Putamen (tissue), 1 donor: Measurements from ENCODE around the gene ZNF418.
"Not testable (repeated sequence)": the region's sequence is repeated elsewhere in the genome, so short reads cannot be mapped to it uniquely, and the experiment has no call there.

Source experiments
- DNase-seq: peaks from one replicate; pipeline ENCODE4 v3.0.0-alpha.2; 2016; ENCODE audit warnings: low spot score

The ZNF418 gene

GRCh38 chr19:57934820-57935665, at the start of gene ZNF418:
TSS of gene ZNF418 (minus strand) at chr19:57935402. CDS start at chr19:57933822, 1,580 bp downstream.
- peak; percentile 89 for DNase-seq

DNA sequence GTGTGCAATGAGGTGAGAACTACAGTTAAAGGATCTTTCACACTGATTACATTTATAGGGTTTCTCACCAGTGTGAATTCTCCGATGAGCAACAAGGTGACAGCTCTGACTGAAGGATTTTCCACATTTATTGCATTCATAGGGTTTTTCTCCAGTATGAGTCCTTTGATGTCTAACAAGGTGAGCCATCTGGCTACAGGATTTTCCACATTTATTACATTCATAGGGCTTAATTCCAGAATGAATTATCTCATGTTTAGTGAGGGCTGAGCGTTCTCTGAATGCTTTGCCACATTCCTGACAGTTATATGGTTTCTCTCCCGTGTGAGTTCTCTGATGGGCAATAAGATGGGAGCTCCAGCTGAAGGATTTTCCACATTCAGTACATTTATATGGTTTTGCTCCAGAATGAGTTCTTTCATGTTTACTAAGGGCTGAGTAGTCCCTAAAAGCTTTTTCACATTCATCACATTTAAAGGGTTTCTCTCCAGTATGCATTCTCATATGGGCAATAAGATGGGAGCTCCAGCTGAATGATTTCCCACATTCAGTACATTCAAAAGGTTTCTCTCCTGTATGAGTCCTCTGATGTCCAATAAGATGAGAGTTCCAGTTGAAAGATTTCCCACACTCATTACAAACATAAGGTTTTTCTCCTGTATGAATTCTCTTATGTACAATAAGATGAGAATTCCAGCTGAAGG, 43.5 kb upstream of the ZNF418 start:
- DNase-seq, result no peak

DNA sequence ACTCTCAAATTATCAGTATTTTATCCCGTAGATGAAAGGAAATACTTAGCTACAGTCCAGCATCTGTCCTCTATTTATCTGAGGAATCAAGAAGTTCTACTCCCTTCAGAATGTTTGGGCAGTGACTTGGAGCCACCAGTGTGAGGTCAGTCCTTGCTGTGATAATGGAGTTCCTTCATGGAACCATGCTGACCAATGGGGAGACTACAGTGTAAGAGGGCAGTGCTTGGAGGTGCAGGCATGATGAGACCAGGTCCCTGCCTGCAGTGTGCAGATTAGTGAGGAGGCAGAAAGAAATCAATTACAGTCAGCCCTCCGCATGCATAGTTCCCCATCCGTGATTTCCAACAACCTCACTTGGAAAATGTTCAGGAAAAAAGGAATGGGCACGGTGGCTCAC, 39.2 kb upstream of the ZNF418 start, which contains the start of gene C19orf18:
TSS of gene C19orf18 (minus strand) at position 101 of the 400 bp plus-strand sequence. CDS start 102 bp downstream, outside the sequence.
- no peak for DNase-seq

GRCh38 chr19:57964761-57965160, 29.6 kb upstream of the ZNF418 start:
- no peak for DNase-seq

DNA sequence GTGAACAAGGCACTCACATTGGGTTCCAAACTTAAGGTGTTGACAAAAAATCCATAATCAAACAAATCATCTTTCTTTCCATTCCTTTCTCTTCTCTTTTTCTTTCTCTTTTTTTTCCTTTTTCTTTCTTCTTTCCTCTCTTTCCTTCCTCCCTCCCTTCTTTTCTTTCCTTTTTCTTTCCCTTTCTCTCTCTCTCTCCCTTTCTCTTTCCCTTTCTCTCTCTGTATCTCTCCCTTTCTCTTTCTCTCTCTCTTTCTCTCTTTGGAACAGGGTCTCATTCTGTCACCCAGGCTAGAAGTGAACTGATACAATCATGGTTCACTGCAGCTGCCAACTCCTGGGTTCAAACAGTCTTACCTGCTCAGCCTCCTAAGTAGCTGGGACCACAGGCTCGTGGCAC, 26.6 kb upstream of the ZNF418 start:
- DNase-seq, result no peak

GRCh38 chr19:57954996-57955395, 19.8 kb upstream of the ZNF418 start:
- no peak for DNase-seq

- DNase-seq, result no peak
These were observed 14.5 kb upstream of the ZNF418 start for GRCh38 chr19:57949702-57950101.

- DNase-seq, result no peak
These were observed 14.1 kb upstream of the ZNF418 start for GRCh38 chr19:57949296-57949695.

GRCh38 chr19:57947419-57948134, 12.4 kb upstream of the ZNF418 start, which contains the start of gene ZNF256:
TSS of gene ZNF256 (minus strand) at chr19:57947706. CDS start at chr19:57947474, 232 bp downstream.
- peak; percentile 94 for DNase-seq

- no peak for DNase-seq
These were observed 11.9 kb upstream of the ZNF418 start for GRCh38 chr19:57947088-57947418.

GRCh38 chr19:57946316-57946715, 11.1 kb upstream of the ZNF418 start:
- no peak for DNase-seq

GRCh38 chr19:57941593-57941992, 6.4 kb upstream of the ZNF418 start:
- DNase-seq, result no peak

DNA sequence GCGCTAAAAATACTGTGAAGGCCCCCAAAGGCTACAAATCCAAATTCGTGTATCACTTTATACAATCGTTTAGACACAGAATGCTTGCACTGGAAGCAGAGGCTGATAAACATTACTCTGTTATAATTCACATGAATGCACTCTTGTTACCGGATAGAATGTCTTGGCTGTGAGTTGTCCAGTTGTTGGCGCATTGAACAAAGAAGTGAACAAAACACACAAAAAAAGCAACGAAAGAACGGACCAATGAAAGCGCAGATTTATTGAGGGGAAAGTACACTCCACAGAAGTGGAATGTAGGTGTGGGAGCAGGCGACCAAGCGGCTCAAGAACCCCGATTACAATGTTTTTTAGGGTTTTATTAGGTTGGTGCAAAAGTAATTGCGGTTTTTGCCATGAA, 529 bp upstream of the ZNF418 start:
- peak; percentile 54 for DNase-seq

DNA sequence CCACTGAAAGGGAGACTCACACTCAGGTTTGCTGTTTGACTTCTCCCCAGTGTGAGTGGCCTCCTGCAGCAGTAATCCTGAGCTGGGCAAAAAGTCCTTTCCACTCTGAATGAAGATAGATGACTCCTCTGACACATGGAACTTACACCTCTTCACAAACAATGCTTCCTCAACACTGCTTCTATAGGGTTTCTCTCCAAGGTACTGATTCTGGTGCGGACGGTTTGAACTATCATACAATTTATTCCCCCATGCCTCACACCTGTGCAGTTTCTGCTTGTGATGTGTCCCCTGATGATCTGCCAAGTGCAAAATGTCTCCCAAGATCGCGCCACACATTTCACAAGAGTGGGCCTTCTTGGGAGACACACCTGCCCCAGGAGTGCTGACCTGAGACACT, 7.6 kb downstream of the ZNF418 start:
- DNase-seq, result no peak

DNA sequence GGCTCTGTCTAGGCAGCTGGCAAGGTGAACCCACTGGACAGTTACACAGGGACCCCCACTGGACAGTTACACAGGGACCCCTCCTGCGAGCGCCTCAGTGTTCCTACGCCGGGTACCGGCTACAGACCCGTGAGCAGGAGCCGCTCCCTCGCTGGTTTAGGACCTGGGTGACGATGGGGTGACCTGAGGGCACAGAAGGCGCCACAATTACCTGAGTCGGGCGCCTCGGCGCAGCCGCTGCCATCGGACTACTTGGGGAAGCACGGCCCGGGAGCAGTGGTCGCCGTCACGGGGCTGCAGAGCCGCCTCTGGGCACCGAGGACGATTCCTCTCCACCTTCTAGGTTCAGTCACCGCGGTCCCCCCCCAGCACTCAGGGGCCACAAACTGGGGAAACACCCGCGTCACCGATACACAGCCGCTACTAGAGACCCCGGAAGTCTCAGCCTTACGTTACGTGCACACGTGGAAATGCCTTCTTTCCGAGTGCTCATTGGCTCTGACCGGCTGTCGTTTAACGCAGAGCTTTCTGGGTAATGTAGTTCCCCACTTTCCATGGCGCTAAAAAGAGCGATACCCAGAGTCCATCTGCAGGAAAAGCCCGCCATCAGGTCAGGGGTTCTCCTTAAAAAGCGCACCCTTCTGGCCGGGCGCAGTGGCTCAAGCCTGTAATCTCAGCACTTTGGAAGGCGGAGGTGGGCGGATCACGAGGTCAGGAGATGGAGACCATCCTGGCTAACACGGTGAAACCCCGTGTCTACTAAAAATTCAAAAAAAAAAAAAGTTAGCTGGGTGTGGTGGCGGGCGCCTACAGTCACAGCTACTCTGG, 18.8 kb downstream of the ZNF418 start, which contains the start of gene ZNF417:
TSS of gene ZNF417 (minus strand) at position 425 of the 828 bp plus-strand sequence. CDS start at position 244, 181 bp downstream.
- peak; percentile 94 for DNase-seq

- no peak for DNase-seq
These were observed 20.7 kb downstream of the ZNF418 start for GRCh38 chr19:57914531-57914930.

DNA sequence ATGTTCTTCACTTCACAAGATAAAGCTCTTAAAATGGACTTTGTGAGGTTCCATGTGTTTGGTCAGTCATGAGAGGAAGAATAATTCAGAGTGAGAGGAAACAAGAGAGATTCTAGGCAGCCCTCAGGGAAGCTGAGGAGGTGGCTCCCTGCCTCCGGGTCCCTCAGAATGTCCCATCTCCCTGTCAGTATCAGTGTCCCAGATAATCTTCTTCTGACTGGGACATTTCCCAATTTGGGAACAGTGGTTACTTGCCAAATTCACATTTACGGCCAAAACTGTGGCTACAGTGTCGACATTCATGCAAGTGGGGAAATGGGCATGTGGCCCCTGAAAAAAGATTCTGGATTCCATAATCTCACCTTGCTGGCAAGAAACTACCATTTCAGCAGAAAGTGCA, 27.8 kb downstream of the ZNF418 start:
- DNase-seq, result no peak

DNA sequence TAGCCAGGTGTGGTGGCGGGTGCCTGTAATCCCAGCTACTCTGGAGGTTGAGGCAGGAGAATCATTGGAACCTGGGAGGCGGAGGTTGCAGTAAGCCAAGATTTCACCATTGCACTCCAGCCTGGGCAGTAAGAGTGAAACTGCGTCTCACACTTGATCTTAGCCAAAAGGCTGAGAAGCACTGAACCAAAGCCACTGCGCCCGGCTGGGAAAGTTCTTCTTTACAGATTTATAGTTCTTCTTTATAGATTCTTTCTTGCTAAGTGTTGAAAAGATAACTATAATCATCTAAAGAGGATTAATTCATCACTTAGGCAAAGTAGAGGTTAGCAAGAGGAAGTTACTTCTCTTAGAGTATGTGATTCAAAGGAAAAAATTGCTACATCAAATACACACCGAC, 29.9 kb downstream of the ZNF418 start:
- DNase-seq, result no peak

GRCh38 chr19:57903618-57904184, 31.5 kb downstream of the ZNF418 start:
- DNase-seq, result no peak

DNA sequence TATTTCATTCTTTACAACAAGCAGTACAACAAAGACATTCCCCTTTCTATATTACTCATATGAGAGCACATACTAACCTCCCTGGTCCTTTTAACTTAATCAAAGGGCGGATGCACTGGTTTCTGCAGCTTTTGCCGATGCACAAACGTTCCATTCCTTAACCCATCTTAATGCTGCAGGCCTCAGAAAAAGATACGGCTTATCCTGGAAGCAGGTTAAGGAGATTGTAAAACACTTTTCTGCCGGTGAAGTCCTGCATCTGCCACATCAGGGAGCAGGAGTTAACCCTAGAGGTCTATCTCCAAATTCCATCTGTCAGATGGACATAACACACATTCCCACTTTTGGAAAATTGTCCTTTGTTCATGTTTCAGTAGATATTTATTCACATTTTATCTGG, 34.9 kb downstream of the ZNF418 start:
- no peak for DNase-seq

- DNase-seq, result not testable (repeated sequence)
These were observed 44.5 kb downstream of the ZNF418 start for GRCh38 chr19:57890706-57891105.
